Immature natural killer cell (primary cell): ENCODE measurements around the gene GFAP. TPM values are rescaled to one million over a fixed set of nuclear protein-coding genes. Genes with fewer than 3 reads are reported as not detected.

ENCODE experiments used
- DNase-seq, 3 donors: peaks; one replicate each; pipeline ENCODE4 v3.0.0; 2022; ENCODE audit warnings: mixed read lengths in 1 of 3
- H3K27ac Mint-ChIP-seq, 6 donors: one replicate each; pipeline ENCODE4 v1.8.0; 2020; ENCODE audit warnings: mixed read lengths in 6 of 6, mild to moderate bottlenecking in 5 of 6, inconsistent platforms in 4 of 6, moderate library complexity in 3 of 6
- H3K27me3 Mint-ChIP-seq, 3 donors: one replicate each; pipeline ENCODE4 v1.8.0; 2020 to 2021; ENCODE audit warnings: low read depth in 3 of 3, mild to moderate bottlenecking in 3 of 3, mixed read lengths in 3 of 3, moderate library complexity in 3 of 3, inconsistent platforms in 1 of 3
- H3K36me3 Mint-ChIP-seq, 3 donors: one replicate each; pipeline ENCODE4 v1.8.0; 2020; ENCODE audit warnings: mixed read lengths in 3 of 3, inconsistent platforms in 2 of 3, mild to moderate bottlenecking in 2 of 3
- H3K4me1 Mint-ChIP-seq, 2 donors: one replicate each; pipeline ENCODE4 v1.8.0; 2020; ENCODE audit warnings: inconsistent platforms in 2 of 2, mild to moderate bottlenecking in 2 of 2, mixed read lengths in 2 of 2, moderate library complexity in 1 of 2
- H3K4me3 Mint-ChIP-seq, 5 donors: one replicate each; pipeline ENCODE4 v1.8.0; 2020; ENCODE audit warnings: mild to moderate bottlenecking in 5 of 5, mixed read lengths in 5 of 5, inconsistent platforms in 3 of 5, moderate library complexity in 3 of 5
- H3K9me3 Mint-ChIP-seq, 6 donors: one replicate each; pipeline ENCODE4 v1.8.0; 2020; ENCODE audit warnings: mild to moderate bottlenecking in 6 of 6, mixed read lengths in 6 of 6, inconsistent platforms in 4 of 6, moderate library complexity in 3 of 6
- polyA plus RNA-seq, 3 donors: library from polyadenylated mRNA; unstranded; fragments of 300-500 nt; fragmentation: Illumina TruSeq; gene quantifications; one replicate each; pipeline ENCODE4 v1.2.3, GENCODE V29; 2021

The GFAP gene
- polyA plus RNA-seq, 3 donors from 2014 or later, result 1.1 TPM; not detected in 2

DNA sequence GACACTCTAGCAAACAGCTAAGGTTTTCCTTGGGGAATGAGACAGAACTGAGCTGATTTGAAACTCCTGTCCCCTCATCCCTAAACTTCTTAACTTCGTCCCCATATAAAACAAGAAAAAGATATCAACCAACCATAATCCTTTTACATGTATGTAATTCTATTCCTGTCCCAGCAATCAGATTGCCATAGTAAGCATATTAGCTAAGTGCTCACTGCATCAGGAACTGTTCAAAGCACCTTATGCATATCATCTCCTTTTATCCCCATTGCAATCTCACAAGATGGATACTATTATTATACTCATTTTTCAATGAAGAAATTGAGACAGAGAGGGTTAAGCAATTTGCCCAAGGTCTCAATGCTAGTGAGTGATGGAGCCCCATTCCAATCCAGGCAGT lies 25.5 kb upstream of the GFAP start:
- Mint-ChIP-seq H3K27me3 (peaks cover 0 to 3% (median 2%) of the 10 kb centered on the region in 3 donors), H3K27ac (no peak overlapping the region), H3K36me3 (peaks cover 0 to 8% (median 0%) of the 10 kb centered on the region in 3 donors), H3K4me3 (no peak overlapping the region), H3K9me3 (no peaks in the 10 kb centered on the region), H3K4me1 (no peaks in the 10 kb centered on the region)
- no peak for DNase-seq

DNA sequence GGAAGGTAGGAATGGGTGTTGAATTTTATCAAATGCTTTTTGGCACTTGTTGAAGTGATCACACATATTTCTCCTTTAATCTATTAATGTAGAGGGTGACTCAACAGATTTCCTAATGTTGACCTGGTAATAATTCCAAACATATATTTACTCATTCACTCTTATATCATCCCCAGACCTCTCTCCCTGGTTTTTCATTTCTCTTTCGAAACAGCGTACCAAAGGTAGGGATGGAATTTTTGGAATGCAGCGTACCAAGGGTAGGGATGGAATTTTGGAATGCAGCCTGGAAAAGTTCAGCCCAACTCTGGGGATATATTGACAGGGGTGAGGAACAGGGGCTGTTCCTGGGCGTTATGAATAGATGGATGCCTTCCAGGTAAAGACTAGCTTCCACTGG lies 25.0 kb upstream of the GFAP start:
- H3K27ac Mint-ChIP-seq, result no peak overlapping the region
- H3K27me3 Mint-ChIP-seq, result peaks cover 0 to 3% (median 2%) of the 10 kb centered on the region in 3 donors
- peaks cover 0 to 8% (median 0%) of the 10 kb centered on the region in 3 donors for H3K36me3 Mint-ChIP-seq
- H3K4me3 Mint-ChIP-seq, result no peak overlapping the region
- no peaks in the 10 kb centered on the region for H3K4me1 Mint-ChIP-seq
- no peak for DNase-seq
- no peaks in the 10 kb centered on the region for H3K9me3 Mint-ChIP-seq

DNA sequence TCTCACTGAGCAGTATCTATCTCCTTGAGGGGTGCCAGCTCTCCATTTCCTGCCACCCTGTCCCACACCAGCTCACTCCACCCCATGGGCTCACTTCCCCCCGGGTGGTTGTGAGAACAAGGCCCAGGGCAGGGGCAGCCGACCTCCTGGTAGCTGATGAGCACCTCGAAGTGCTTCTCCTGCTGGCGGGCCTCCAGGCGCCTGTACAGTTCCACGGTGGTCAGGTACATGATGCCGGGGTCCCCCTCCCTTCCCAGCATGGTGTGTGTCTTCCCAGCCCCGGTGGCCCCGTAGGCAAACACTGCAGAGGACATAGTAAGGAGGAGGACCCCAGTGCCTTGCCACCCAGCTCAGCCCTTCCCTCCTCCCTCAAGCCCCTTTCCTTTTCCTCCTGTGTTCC lies 19.8 kb upstream of the GFAP start:
- no peak overlapping the region for H3K27ac Mint-ChIP-seq
- peaks cover 0 to 3% (median 3%) of the 10 kb centered on the region in 3 donors for H3K27me3 Mint-ChIP-seq
- peaks cover 0 to 8% (median 0%) of the 10 kb centered on the region in 3 donors for H3K36me3 Mint-ChIP-seq
- DNase-seq, result no peak
- H3K4me3 Mint-ChIP-seq, result no peak overlapping the region
- no peaks in the 10 kb centered on the region for H3K4me1 Mint-ChIP-seq
- no peaks in the 10 kb centered on the region for H3K9me3 Mint-ChIP-seq

DNA sequence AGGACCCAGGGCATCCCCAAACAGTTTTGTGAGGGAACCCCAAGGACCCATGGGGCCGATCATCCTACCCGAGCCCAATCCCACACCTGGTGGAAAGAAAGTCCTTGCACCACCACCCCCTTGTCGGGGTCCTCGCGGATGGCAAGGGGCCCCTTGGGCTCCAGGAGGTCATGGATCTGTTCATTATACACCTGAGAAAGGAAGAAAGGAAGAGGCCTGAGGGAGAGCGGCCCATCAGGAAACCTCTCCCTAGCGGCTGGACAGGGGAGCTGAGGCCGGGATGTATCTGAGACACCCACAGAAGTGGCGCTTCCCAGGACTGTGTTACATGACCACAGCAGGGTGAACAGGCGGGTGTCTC lies 19.4 kb upstream of the GFAP start:
- no peak overlapping the region for H3K27ac Mint-ChIP-seq
- H3K9me3 Mint-ChIP-seq, result no peaks in the 10 kb centered on the region
- peaks cover 0 to 8% (median 0%) of the 10 kb centered on the region in 3 donors for H3K36me3 Mint-ChIP-seq
- peaks cover 0 to 3% (median 3%) of the 10 kb centered on the region in 3 donors for H3K27me3 Mint-ChIP-seq
- H3K4me3 Mint-ChIP-seq, result no peak overlapping the region
- no peak for DNase-seq
- H3K4me1 Mint-ChIP-seq, result no peaks in the 10 kb centered on the region

DNA sequence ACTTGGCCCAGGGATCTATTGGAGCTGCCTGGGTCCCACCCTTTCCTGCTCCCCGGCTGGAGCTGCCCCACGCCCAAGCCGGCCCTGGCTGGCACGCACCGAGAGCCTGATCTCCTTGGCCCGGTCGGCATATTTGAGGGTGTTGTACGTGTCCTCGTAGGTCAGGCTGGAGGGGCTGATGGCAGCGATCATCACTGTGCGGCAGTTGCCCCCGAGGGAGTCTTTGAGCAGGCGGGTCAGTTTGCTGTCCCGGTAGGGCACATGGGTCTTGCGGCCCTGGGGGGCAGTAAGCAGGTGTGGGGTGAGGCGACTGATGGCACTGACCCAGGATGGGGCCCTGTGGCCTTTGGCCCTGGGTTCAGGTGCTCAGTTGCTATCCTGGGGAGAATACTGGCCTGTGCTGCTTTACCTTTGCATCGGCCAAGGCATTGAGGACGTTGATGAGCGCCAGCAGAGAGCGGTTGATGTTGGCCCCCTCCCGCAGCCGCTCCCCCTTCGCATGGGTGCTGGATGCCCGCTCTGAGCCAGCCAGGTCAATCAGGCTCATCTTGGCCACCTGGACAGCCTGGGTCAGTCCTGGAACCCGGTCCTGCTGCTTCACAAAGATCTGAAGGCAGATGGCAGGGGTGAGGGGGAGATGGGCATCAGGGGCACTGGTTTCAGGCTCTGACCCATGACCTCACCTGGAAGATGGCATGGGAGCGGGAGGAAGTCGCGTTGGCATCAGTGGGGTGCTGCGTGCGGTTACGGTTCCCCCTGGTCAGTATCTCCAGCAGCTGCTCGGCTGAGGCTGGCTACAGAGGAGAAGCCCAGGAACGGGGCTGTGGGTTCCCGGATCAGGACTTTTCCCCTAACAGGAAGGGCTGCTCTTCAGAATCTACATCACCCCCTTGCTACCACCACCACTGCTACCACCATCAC lies 18.8 kb upstream of the GFAP start:
- H3K27ac Mint-ChIP-seq, result no peak overlapping the region
- no peaks in the 10 kb centered on the region for H3K9me3 Mint-ChIP-seq
- H3K27me3 Mint-ChIP-seq, result peaks cover 0 to 3% (median 3%) of the 10 kb centered on the region in 3 donors
- no peaks in the 10 kb centered on the region for H3K4me1 Mint-ChIP-seq
- H3K36me3 Mint-ChIP-seq, result peaks cover 0 to 4% (median 0%) of the 10 kb centered on the region in 3 donors
- H3K4me3 Mint-ChIP-seq, result no peak overlapping the region
- no peak for DNase-seq

DNA sequence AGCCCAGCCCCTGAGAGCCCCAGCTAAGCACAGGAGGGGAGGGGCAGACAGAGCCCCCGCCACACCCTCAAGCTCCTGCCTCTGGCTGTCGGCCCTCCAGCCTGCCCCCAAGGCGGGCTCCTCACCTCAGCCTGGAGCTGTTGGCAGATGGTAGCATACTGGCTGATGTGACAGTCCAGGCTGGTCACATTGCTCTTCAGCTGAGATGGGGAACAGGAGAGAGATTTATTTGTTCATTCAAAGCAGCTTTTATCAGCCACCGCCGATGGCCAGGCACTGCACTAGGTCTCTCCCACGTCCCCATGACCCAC lies 17.4 kb upstream of the GFAP start:
- no peaks in the 10 kb centered on the region for H3K36me3 Mint-ChIP-seq
- peaks cover 0 to 2% (median 1%) of the 10 kb centered on the region in 3 donors for H3K27me3 Mint-ChIP-seq
- H3K27ac Mint-ChIP-seq, result no peak overlapping the region
- no peaks in the 10 kb centered on the region for H3K9me3 Mint-ChIP-seq
- H3K4me3 Mint-ChIP-seq, result no peak overlapping the region
- no peaks in the 10 kb centered on the region for H3K4me1 Mint-ChIP-seq
- no peak for DNase-seq

DNA sequence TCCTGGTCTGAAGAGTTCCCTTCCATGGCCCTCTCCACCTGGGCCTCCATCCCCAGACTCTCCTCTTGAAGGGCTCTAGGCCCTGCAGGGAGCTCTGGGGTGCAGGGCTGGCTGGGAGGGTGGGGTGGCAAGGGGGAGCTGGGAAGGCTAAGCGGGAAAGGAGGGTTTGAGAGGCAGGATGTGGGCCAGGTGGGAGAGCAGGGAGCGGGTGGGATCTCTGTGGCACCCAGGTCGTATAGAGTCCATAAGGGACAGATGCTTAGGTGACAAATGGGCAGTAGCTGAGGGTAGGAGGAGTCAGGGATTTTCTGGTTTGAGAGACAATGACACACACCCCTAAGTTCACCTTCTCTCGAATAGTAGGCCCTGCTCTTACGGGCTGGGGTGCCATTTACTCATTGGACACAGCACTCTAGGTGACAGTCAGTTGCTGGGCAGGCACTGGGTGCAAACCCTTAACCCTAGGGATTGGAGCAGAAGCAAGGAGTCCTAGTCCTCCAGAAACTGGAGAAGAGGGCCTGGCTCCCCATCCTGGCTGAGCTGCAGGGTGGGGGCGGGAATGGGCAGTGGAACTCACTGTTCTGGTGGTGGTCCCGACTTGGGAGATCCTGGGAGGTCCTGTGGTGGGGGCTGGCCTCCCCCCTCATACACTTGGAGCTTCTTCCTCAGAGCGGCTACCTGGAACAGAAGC lies 16.9 kb upstream of the GFAP start:
- Mint-ChIP-seq H3K4me3 (no peak overlapping the region), H3K27me3 (peaks cover 0 to 2% (median 1%) of the 10 kb centered on the region in 3 donors), H3K36me3 (no peaks in the 10 kb centered on the region), H3K9me3 (no peaks in the 10 kb centered on the region), H3K4me1 (no peaks in the 10 kb centered on the region), H3K27ac (no peak overlapping the region)
- no peak for DNase-seq

DNA sequence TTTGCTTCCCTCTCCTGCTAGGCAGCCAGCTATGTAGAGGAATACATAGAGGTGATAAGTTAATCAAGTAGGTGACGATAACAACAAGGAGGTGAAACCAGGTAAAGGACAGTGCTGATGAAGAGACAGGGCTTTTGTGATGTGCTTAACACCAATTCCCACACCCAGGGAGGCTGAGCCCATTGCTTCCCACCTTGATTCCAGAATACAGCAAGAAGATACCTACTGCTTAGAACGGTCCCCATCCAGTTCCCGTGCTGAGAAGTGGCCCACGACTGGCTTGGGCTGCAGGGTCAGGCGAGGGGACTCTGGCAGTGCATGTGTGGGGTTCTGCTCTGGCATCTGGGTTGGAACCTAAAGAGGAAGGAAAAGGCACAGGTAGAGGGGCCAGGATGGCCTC lies 16.1 kb upstream of the GFAP start:
- Mint-ChIP-seq H3K36me3 (no peaks in the 10 kb centered on the region), H3K27me3 (peaks cover 0 to 2% (median 1%) of the 10 kb centered on the region in 3 donors), H3K4me1 (no peaks in the 10 kb centered on the region), H3K27ac (no peak overlapping the region), H3K4me3 (no peak overlapping the region), H3K9me3 (no peaks in the 10 kb centered on the region)
- no peak for DNase-seq

DNA sequence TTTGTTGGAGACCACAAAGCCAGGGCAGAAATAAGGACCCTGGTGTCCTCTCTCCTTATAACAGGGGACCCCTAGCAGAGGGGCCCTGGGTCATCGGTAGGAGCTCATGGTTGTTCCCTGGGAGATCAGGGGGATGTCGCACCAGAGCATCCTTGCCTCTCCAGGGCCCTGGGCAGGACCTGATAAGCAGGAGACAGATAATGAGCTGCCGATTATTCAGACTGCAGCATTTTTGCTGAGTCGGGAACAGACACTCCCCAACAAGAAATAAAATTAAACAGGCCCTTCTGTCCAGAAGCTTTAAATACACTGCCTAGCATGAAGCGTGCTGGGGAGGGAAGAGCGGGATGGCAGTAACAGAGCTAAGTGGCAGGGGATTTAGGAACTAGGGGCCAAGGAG lies 15.4 kb upstream of the GFAP start:
- Mint-ChIP-seq H3K4me1 (no peaks in the 10 kb centered on the region), H3K27me3 (peaks cover 0 to 2% (median 1%) of the 10 kb centered on the region in 3 donors), H3K36me3 (no peaks in the 10 kb centered on the region), H3K27ac (no peak overlapping the region), H3K4me3 (no peak overlapping the region), H3K9me3 (no peaks in the 10 kb centered on the region)
- no peak for DNase-seq

DNA sequence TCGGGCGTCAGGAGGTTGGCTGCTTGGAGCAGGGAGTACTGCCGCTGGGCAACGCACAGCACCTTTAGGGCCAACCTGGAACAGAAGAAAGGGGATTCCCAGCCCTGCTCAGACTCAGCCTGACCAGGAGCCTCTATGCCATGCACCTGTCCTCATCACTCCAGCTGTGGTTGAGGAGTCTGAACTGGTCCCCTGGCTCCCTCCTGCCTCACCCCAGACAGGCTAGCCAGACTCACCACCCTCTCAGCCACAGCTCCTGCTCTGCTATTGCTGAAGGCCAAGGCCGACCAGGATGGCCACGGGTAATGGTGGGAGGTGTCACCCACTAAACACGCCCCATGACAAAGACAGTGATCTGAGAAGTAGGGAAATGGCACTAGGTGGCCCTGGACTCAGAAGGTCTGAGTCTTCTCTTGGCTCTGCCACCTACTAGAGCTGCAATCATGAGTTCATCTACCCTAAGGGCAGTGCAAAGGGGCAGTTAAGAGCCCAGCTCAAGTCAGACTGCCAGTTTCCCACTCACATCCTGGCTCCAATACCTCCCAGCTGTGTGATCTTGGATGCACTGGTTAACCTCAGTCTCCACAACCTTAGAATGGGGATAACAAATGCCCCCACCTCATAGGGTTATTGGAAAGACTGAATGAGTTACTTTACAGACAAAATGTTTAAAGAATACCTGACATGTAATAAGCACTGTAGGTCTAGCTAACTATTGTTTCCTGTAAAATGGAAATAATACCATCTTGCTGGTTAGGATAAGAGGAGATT lies 13.8 kb upstream of the GFAP start:
- no peaks in the 10 kb centered on the region for H3K36me3 Mint-ChIP-seq
- no peak overlapping the region for H3K27ac Mint-ChIP-seq
- no peak for DNase-seq
- no peak overlapping the region for H3K4me3 Mint-ChIP-seq
- H3K4me1 Mint-ChIP-seq, result no peaks in the 10 kb centered on the region
- no peaks in the 10 kb centered on the region for H3K9me3 Mint-ChIP-seq
- H3K27me3 Mint-ChIP-seq, result peaks cover 0 to 3% (median 2%) of the 10 kb centered on the region in 3 donors

DNA sequence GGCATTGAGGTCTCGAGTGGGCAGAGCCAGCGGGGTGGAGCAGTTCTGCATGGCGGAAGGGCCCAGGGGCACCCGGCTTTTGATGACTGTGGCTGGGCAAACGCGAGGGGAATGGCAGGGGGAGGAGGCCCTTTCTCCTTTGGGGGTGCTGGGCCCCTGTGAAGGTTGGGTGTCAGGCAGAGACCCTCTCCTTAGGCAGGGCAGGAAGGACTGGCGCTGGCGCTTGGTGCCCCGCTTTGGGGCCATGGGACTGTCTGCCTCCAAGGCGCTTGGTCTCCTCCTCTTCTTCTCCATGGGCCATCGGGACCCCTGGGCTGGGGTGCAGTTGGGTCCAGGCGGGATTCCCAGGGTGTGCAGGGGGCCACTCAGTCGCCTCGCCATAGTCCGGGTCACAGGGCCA lies 12.8 kb upstream of the GFAP start:
- peaks cover 0 to 3% (median 2%) of the 10 kb centered on the region in 3 donors for H3K27me3 Mint-ChIP-seq
- DNase-seq, result no peak
- peak overlapping the region in 1 of 6 donors; percentile 20 for H3K27ac Mint-ChIP-seq
- no peaks in the 10 kb centered on the region for H3K9me3 Mint-ChIP-seq
- H3K4me1 Mint-ChIP-seq, result no peaks in the 10 kb centered on the region
- no peaks in the 10 kb centered on the region for H3K36me3 Mint-ChIP-seq
- H3K4me3 Mint-ChIP-seq, result no peak overlapping the region

DNA sequence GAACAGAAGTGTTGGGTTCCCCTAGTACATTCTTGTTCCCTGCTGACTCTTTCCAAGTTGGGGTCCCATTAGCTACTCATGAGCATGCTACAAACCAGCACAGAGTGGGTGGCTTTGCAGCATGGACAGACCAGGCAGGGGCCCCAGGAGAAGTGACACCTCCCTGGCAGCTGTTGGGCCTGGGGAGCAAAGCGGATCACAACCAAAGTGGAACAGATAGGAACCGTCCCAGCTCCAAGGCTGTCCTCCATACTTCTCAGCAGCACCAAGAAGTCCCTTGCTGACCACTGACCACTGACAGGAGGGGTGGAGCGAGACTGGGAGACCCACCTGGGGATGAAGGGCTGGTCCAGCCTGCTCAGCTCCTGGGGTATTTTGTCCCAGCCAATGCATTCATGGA lies 12.4 kb upstream of the GFAP start:
- no peak for DNase-seq
- no peak overlapping the region for H3K4me3 Mint-ChIP-seq
- no peaks in the 10 kb centered on the region for H3K36me3 Mint-ChIP-seq
- no peaks in the 10 kb centered on the region for H3K4me1 Mint-ChIP-seq
- H3K27me3 Mint-ChIP-seq, result peaks cover 0 to 3% (median 2%) of the 10 kb centered on the region in 3 donors
- H3K9me3 Mint-ChIP-seq, result no peaks in the 10 kb centered on the region
- peak overlapping the region in 1 of 6 donors; percentile 20 for H3K27ac Mint-ChIP-seq

DNA sequence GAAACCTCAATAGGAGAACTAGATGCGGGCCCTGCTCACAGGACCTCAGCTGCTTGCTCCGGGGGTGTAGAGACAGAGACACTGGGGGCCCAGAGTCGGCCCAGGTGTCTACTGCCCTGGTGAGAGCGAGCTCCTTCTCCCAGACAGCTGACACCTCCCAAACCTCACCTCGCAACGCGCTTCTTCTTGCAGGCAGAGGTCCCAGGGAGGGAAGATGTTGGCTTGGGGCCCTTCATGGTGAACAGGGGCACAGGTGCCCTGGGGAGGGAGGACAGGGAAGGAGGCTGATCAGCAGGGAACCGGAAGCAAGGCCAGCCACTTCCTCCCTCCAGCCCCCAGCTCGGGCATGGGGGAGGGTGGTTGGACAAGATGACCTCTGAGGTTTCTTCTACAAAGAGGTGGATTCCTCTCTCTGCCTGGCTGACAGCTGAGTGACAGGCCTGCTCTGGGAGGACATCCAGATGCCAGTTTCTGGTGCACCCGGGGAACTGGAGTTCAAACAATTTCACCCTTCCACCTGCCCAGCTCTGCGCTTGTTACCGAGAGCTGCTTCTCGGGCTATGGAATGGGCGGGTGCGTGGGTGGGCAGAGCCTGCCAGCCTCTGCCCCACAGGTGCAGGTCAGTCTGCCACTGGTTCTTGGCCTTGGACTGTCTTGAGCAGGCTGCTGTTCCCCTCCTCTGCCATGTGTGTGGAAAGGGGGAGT lies 11.7 kb upstream of the GFAP start:
- H3K36me3 Mint-ChIP-seq, result no peaks in the 10 kb centered on the region
- H3K4me1 Mint-ChIP-seq, result no peaks in the 10 kb centered on the region
- H3K27ac Mint-ChIP-seq, result no peak overlapping the region
- peaks cover 2 to 4% (median 3%) of the 10 kb centered on the region in 3 donors for H3K27me3 Mint-ChIP-seq
- H3K4me3 Mint-ChIP-seq, result no peak overlapping the region
- no peak for DNase-seq
- no peaks in the 10 kb centered on the region for H3K9me3 Mint-ChIP-seq
